Adrenal gland (tissue), 12 donors: ENCODE results near the gene OGDH. TPM values are rescaled to one million over a fixed set of nuclear protein-coding genes. Genes with fewer than 3 reads are reported as not detected.
A peak's percentile ranks its signal among the peaks of the same experiment; 100 is the strongest.

Experiments used
- DNase-seq, 7 donors: peaks; one replicate each; pipeline ENCODE4 v3.0.0-alpha.2; 2019 to 2020
- H3K27ac ChIP-seq, 5 donors: fragments of 200-600 bp; sonication (generic) in 4 of 5; 1 replicate in 3 of 5; 2 replicates in 2 of 5; pipeline versions ENCODE4 v1.5.1 to v1.8.0; 2016 to 2020; ENCODE audit warnings: mild to moderate bottlenecking in 1 of 5
- H3K27me3 ChIP-seq: fragments of 200-600 bp; 2 replicates; pipeline ENCODE4 v1.8.0; 2021
- H3K36me3 ChIP-seq, 2 donors: fragments of 200-600 bp; replicated peaks in 1 of 2; 1 replicate in 1 of 2; 2 replicates in 1 of 2; pipeline versions ENCODE4 v1.5.1 to v1.8.0; 2018 to 2022
- H3K4me1 ChIP-seq, 2 donors: fragments of 200-600 bp; replicated peaks in 1 of 2; 1 replicate in 1 of 2; 2 replicates in 1 of 2; pipeline versions ENCODE4 v1.5.1 to v1.8.0; 2018 to 2021
- H3K4me3 ChIP-seq, 4 donors: fragments of 200-600 bp; sonication (generic) in 3 of 4; one replicate each; pipeline ENCODE4 v1.5.1; 2016 to 2018
- H3K9me3 ChIP-seq, 3 donors: fragments of 200-600 bp; sonication (generic) in 1 of 3; replicated peaks in 1 of 3; 1 replicate in 2 of 3; 2 replicates in 1 of 3; pipeline versions ENCODE4 v1.5.1 to v1.8.0; 2016 to 2021
- CTCF ChIP-seq, 6 experiments: fragments of 450-650 bp in 4 of 6; fragments of 200-600 bp in 2 of 6; sonication (generic) in 1 of 6; IDR thresholded peaks; 1 replicate in 5 of 6; 2 replicates in 1 of 6; pipeline versions ENCODE4 v1.5.1 to v1.8.0; 2016 to 2021; ENCODE audit warnings: antibody characterized with exemption in 6 of 6, mild to moderate bottlenecking in 2 of 6, moderate library complexity in 1 of 6
- POLR2A ChIP-seq, 2 donors: fragments of 450-650 bp; IDR thresholded peaks; one replicate each; pipeline ENCODE4 v1.6.1; 2017; ENCODE audit warnings: antibody characterized with exemption in 2 of 2, mild to moderate bottlenecking in 2 of 2, moderate library complexity in 1 of 2
- WGBS, 4 donors: extraction: QIAGEN DNeasy Blood & Tissue Kit in 2 of 4; methylation state at CpG; one replicate each; pipeline versions ENCODE4 v1.1.5 to v1.1.7; 2013 to 2017; 5-methylcytosine and 5-hydroxymethylcytosine counted together
- intact Hi-C, 2 donors: fragments of 100-400 bp; cut with DNase I; formaldehyde crosslinking; loops; one replicate each; pipeline versions ENCODE4 v1.14.1 to v1.15.0; 2022 to 2023
- polyA plus RNA-seq, 3 donors: library from polyadenylated mRNA; stranded (reverse); fragments of 200-250 nt in 2 of 3; fragments of 350-450 nt in 1 of 3; fragmentation: Illumina TruSeq in 1 of 3; extraction: RNeasy Lipid Tissue Mini Kit (QIAGEN cat#74804) in 1 of 3; gene quantifications; one replicate each; pipeline ENCODE4 v1.2.3, GENCODE V29; 2013 to 2014
- total RNA-seq, 9 donors: library from RNA; depleted of rRNA in 4 of 9; stranded (reverse); fragments of >200 nt in 4 of 9; fragments of 120-200 nt in 1 of 9; fragmentation: NEBNext Ultra II Directional in 1 of 9; extraction: Animal tissue kit (Norgen Biotek cat#: 25700) in 1 of 9; gene quantifications; one replicate each; pipeline versions ENCODE4 v1.1.0 to v1.2.4, GENCODE V29; 2013 to 2023
- donor health status: healthy with polysubstance abuse.
- donor health status: Bipolar disorder and iron deficiency.
- donor health status: DM: yes; HTN: yes; CAD: no.
- donor health status: DM: no; HTN: no; CAD: no.
- donor health status: DM: no; HTN: no; CAD: no.
- donor health status: DM: yes; HTN: yes; CAD: no.

The OGDH gene
- total and polyA plus RNA-seq, 12 donors: 46.0 to 284 (median 144) TPM

GRCh38 chr7:44661233-44661632 is 54.8 kb downstream of the OGDH start:
- no peak for TF ChIP-seq POLR2A (IDR thresholded peaks at IDR 0.05)
- TF ChIP-seq CTCF (IDR thresholded peaks at IDR 0.05): no peak
- Histone ChIP-seq H3K4me1 (no peaks in the 10 kb centered on the region), H3K9me3 (peaks cover 0 to 9% (median 0%) of the 10 kb centered on the region in 3 donors), H3K27me3 (no peaks in the 10 kb centered on the region), H3K4me3 (no peak overlapping the region), H3K27ac (no peak overlapping the region), H3K36me3 (peaks cover 0 to 7% of the 10 kb centered on the region in 2 donors)
- intact Hi-C loops: no loop called here
- 77 to 98% (median 94%) methylated on average over 2 of the region's 2 CpGs for WGBS, 4 donors
- no peak for DNase-seq

DNA sequence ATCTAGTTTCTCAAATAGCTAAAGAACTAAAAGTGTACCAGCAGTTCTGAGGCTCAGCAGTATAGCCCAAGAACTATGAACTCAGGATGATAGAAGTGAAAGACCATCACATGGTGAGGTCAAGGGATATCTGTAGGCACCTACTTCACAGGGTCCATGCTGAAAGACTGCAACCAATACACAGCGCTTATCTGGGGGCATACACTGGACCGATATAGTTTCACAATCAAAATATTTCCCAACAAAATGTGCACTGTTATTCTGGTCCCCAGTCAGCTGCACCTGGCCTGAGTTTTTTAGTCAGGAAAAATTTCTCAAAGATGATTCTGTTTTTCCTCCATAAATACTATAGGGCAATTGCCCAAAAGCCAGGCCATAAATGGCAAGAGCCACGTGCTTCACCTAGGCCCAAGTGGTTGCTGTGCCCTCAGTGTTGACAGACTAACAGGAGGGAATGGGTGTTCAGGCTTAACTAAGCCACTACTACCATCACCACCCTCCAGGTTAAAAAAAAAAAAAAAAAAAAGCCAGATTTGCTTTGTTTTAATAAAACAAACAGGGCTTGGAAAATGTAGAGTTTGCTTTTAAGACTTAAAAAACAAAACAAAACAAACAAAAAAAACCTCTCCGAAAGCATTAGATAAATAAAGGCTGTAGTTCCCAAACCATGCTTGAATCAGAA is 58.5 kb downstream of the OGDH start:
- Histone ChIP-seq H3K27me3 (no peaks in the 10 kb centered on the region), H3K4me1 (peaks cover 3 to 7% of the 10 kb centered on the region in 2 donors), H3K9me3 (peaks cover 0 to 9% (median 0%) of the 10 kb centered on the region in 3 donors), H3K36me3 (peaks cover 0 to 21% of the 10 kb centered on the region in 2 donors), H3K4me3 (no peak overlapping the region), H3K27ac (no peak overlapping the region)
- intact Hi-C loops: no loop called here
- TF ChIP-seq CTCF (IDR thresholded peaks at IDR 0.05) (no peak), POLR2A (IDR thresholded peaks at IDR 0.05) (no peak)
- peak in 2 of 7 donors; percentile 8 to 28 for DNase-seq
- WGBS, 4 donors: 86 to 95% (median 89%) methylated on average over 4 of the region's 4 CpGs

- 63 to 88% (median 85%) methylated on average over 9 of the region's 9 CpGs for WGBS, 4 donors
- intact Hi-C loops: no loop called here
- Histone ChIP-seq H3K27ac (no peak overlapping the region), H3K4me1 (peaks cover 3 to 7% of the 10 kb centered on the region in 2 donors), H3K27me3 (no peaks in the 10 kb centered on the region), H3K9me3 (peaks cover 0 to 8% (median 0%) of the 10 kb centered on the region in 3 donors), H3K36me3 (peaks cover 0 to 21% of the 10 kb centered on the region in 2 donors), H3K4me3 (no peak overlapping the region)
- no peak for TF ChIP-seq POLR2A (IDR thresholded peaks at IDR 0.05)
- no peak for TF ChIP-seq CTCF (IDR thresholded peaks at IDR 0.05)
- peak in 2 of 7 donors; percentile 6 to 24 for DNase-seq
Measured at GRCh38 chr7:44665531-44666213, 59.2 kb downstream of the OGDH start.

DNA sequence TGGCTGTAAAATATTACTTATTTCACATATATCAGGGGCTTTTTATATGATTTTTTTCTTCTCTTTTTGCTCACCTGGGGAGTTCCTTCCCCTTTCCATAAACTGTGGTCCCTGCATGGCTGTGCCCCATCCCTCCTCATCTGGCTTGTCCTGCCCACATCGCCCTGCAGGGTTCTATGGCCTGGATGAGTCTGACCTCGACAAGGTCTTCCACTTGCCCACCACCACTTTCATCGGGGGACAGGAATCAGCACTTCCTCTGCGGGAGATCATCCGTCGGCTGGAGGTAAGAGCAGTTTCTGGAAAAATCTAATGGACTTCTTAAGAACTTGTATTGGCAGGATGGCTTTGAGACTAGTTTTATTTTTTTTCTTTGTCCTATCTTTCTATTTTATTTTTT is 60.1 kb downstream of the OGDH start:
- H3K4me3 ChIP-seq: no peak overlapping the region
- H3K36me3 ChIP-seq: peaks cover 0 to 21% of the 10 kb centered on the region in 2 donors
- H3K27me3 ChIP-seq: no peaks in the 10 kb centered on the region
- TF ChIP-seq POLR2A (IDR thresholded peaks at IDR 0.05): no peak
- TF ChIP-seq CTCF (IDR thresholded peaks at IDR 0.05): no peak
- intact Hi-C loops: no loop called here
- 78 to 94% (median 90%) methylated on average over 6 of the region's 6 CpGs for WGBS, 4 donors
- H3K4me1 ChIP-seq: peaks cover 3 to 7% of the 10 kb centered on the region in 2 donors
- H3K27ac ChIP-seq: no peak overlapping the region
- peak in 2 of 7 donors; percentile 13 to 25 for DNase-seq
- H3K9me3 ChIP-seq: no peaks in the 10 kb centered on the region
